NCI-H524 treated with DMSO at 0.1 percent for 48 hours (cell line): Measurements from ENCODE around the gene CDK18.
"Not testable (repeated sequence)": the region's sequence is repeated elsewhere in the genome, so short reads cannot be mapped to it uniquely, and the experiment has no call there.

Experiments used
- DNase-seq: peaks from one replicate; lab custom pipeline; 2025; lab: John Stamatoyannopoulos, UW

CDK18 gene

GRCh38 chr1:205504311-205505075 lies at the start of gene CDK18:
CDK18 (plus strand) TSS chr1:205504669; CDS start chr1:205523168, 18,499 bp downstream.
- no peak for DNase-seq

- no peak for DNase-seq
Measured at GRCh38 chr1:205454903-205455335, 49.5 kb upstream of the CDK18 start.

GRCh38 chr1:205455581-205456382 lies 48.7 kb upstream of the CDK18 start, which contains the start of gene BLACAT1:
BLACAT1 (minus strand) TSS chr1:205456045.
- DNase-seq: no peak

GRCh38 chr1:205456383-205456867 lies 48.0 kb upstream of the CDK18 start:
- no peak for DNase-seq

- DNase-seq: no peak
Measured at GRCh38 chr1:205456868-205457745, 47.4 kb upstream of the CDK18 start.

- DNase-seq: no peak
Measured at GRCh38 chr1:205458777-205459566, 45.5 kb upstream of the CDK18 start.

- no peak for DNase-seq
Measured at GRCh38 chr1:205465392-205465791, 39.1 kb upstream of the CDK18 start.

GRCh38 chr1:205466595-205467220 lies 37.8 kb upstream of the CDK18 start:
- DNase-seq: no peak

GRCh38 chr1:205470131-205470530 lies 34.3 kb upstream of the CDK18 start:
- no peak for DNase-seq

GRCh38 chr1:205472737-205473441 lies 31.6 kb upstream of the CDK18 start:
- no peak for DNase-seq

- no peak for DNase-seq
Measured at GRCh38 chr1:205473475-205473874, 31.0 kb upstream of the CDK18 start.

GRCh38 chr1:205473966-205474365 lies 30.5 kb upstream of the CDK18 start:
- DNase-seq: no peak

- DNase-seq: no peak
Measured at GRCh38 chr1:205474571-205474970, 29.9 kb upstream of the CDK18 start.

- no peak for DNase-seq
Measured at GRCh38 chr1:205475855-205476254, 28.6 kb upstream of the CDK18 start.

GRCh38 chr1:205476648-205477047 lies 27.8 kb upstream of the CDK18 start:
- DNase-seq: no peak

- no peak for DNase-seq
Measured at GRCh38 chr1:205477121-205477758, 27.2 kb upstream of the CDK18 start.

GRCh38 chr1:205477759-205478247 lies 26.7 kb upstream of the CDK18 start:
- no peak for DNase-seq

GRCh38 chr1:205478985-205479384 lies 25.5 kb upstream of the CDK18 start:
- DNase-seq: not testable (repeated sequence)

- DNase-seq: no peak
Measured at GRCh38 chr1:205480349-205480985, 24.0 kb upstream of the CDK18 start.
